ENCODE data around the gene RMRP.

GRCh38 chr9:35680331-35681105 is 22.7 kb upstream of the RMRP start:
- no peak for TF ChIP-seq POLR2AphosphoS5 (IDR thresholded peaks at IDR 0.05; ENCODE audit: low read depth, low read length)
- no peak for TF ChIP-seq TAF1 (IDR thresholded peaks at IDR 0.05; ENCODE audit: borderline replicate concordance, insufficient read depth, low read length)
- no peak for TF ChIP-seq REST (IDR thresholded peaks at IDR 0.05; ENCODE audit: insufficient read depth in 1 of 2, low read depth in 2 of 2, low read length in 2 of 2)
- TF ChIP-seq FOXP2 (optimal IDR thresholded peaks at IDR 0.05; ENCODE audit: borderline replicate concordance, extremely low read depth, extremely low read length, insufficient read depth): no peak
- no peak for TF ChIP-seq SIN3A (IDR thresholded peaks at IDR 0.05; ENCODE audit: borderline replicate concordance, insufficient read depth, low read length)

Measured in PFSK-1 (cell line).